Measurements from ENCODE around the gene GEMIN7.
"Not testable (repeated sequence)": the region's sequence is repeated elsewhere in the genome, so short reads cannot be mapped to it uniquely, and the experiment has no call there.

Gene GEMIN7

DNA sequence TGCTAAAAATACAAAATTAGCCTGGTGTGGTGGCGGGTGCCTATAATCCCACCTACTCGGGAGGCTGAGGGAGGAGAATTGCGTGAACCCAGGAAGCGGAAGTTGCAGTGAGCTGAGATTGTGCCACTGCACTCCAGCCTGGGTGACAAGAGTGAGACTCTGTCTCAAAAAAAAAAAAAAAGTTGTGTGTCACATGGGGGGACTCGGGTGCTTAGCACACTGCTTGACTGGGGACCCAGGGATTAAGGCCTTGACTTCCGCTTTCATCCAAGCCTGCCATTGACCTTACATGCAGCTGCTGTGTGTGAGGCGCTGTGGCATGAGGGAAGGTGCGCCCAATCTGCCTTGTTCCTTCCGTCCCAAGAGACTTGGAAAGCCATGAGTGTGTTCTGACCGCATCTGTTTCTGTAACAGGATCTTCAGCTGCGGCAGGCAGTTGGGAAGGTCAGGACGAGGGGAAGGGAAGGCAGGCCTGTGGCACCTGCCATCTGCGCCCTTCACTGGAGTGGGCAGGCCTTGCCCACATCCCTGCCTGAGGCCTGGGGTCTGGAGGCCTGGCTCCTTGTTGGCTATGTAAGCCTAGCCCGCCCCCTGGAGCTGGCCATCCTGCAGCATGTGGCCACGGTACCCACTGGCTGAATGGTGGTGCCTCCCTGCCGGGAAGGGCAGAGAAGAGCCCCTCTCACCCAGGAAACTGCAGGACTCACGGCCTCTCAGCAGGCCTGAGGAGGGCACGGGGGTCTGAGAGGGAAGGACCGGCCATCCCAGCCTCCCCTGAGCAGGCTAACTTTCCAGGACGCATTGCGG, 37.0 kb downstream of the GEMIN7 start:
- no peak overlapping the region for H3K4me3 ChIP-seq (replicated peaks; ENCODE audit: low read depth, low read length)
- TF ChIP-seq CTCF (IDR thresholded peaks at IDR 0.05; ENCODE audit: low read depth, low read length, missing control alignments), result no peak
- no peak for DNase-seq (ENCODE audit: extremely low read depth, low read depth)

DNA sequence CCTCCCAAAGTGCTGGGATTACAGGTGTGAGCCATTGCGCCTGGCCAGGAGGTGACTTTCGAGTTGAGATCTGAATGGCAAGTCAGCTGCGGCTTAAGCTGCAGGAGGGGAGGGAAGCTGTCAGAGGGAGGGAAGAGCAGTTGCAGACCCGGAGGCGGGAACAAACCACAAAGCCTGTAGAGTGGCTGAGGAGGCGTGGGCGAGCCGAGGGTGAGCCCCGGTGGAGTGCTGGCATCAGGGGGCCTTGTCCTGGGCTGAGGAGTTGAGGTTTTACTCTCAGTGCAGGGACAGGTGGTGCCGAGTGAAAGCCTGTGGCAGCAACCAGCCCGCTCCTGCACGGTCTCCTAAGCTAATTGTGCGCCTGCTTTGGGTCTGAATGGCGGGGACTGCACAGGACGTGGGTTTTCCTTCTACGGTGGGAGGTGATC, 38.1 kb downstream of the GEMIN7 start:
- H3K4me3 ChIP-seq (replicated peaks; ENCODE audit: low read depth, low read length), result no peak overlapping the region
- DNase-seq (ENCODE audit: extremely low read depth, low read depth), result no peak
- TF ChIP-seq CTCF (IDR thresholded peaks at IDR 0.05; ENCODE audit: low read depth, low read length, missing control alignments), result no peak

DNA sequence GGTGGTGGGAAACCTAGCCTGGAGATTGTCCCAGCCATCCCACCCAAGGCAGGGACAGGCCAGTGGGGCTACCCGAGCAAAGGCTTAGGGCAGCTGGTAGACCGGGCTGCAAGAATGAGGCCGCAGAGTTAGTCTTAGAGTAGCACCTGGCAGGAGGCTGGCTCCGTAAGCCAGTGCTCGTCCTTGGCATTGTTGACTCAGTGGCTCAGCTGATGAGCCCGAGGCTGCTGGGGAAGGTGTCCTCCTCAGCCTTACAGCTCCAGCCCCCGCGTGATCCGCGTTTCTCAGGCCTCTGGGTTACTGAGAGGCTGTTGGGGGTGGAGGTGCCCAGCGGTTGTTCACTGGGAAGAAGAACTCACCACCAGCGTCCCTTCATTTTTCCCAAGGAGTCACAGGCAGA, 38.6 kb downstream of the GEMIN7 start:
- no peak for DNase-seq (ENCODE audit: extremely low read depth, low read depth)
- no peak for TF ChIP-seq CTCF (IDR thresholded peaks at IDR 0.05; ENCODE audit: low read depth, low read length, missing control alignments)
- no peak overlapping the region for H3K4me3 ChIP-seq (replicated peaks; ENCODE audit: low read depth, low read length)

GRCh38 chr19:45118106-45118505, 39.0 kb downstream of the GEMIN7 start:
- TF ChIP-seq CTCF (IDR thresholded peaks at IDR 0.05; ENCODE audit: low read depth, low read length, missing control alignments), result no peak
- H3K4me3 ChIP-seq (replicated peaks; ENCODE audit: low read depth, low read length), result no peak overlapping the region

GRCh38 chr19:45118591-45119355, 39.7 kb downstream of the GEMIN7 start:
- not testable (repeated sequence) for DNase-seq (ENCODE audit: extremely low read depth, low read depth); H3K4me3 ChIP-seq (replicated peaks; ENCODE audit: low read depth, low read length)

More at GRCh38 chr19:45118106-45118505, 39.0 kb downstream of the GEMIN7 start:
- DNase-seq (ENCODE audit: extremely low read depth, low read depth), result no peak

DNA sequence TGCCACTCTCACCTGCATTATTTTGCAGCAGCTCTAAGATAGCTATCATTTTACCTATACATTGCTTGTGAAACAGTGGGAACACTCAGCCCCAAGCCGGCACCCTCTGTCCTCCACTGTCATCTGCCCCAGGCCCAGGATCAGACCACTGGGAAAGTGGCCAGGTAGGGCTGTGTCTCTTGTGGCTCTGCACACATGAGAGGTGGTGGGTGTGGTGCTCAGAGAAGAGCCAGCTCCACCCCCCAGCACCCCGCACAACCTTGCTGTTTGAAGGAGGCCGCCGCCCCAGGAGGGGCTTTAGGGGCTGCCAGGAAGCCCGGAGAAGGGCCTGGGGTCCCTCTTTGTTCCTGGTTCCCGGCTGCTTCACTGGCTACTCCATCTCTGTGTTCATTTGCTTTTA, 40.5 kb downstream of the GEMIN7 start:
- no peak overlapping the region for H3K4me3 ChIP-seq (replicated peaks; ENCODE audit: low read depth, low read length)
- no peak for DNase-seq (ENCODE audit: extremely low read depth, low read depth)
- no peak for TF ChIP-seq CTCF (IDR thresholded peaks at IDR 0.05; ENCODE audit: low read depth, low read length, missing control alignments)

DNA sequence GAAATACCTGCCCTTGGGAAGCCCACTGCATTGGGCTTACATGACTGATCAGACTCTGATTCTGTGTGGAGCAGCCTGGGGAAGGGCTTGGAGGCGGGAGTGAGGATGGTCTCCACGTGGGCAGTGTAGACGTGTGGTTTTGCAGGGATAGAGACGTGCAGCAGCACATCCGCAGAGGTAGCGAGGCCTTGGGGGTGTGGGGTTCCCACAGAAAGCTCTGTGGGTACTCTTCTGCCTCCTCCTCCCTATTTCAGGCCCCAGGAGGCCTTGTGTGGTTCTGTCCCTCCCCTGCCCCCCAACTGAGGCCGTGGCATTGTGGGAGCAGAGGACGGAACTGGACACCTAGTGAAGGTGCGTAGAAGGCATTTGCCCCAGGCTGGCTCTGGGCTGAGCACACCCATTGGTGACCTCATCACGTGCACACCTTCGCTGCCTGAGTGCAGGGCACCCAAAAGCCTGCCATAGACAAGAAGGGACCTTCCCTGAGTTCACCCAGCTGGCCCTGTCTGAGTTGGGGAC, 42.8 kb downstream of the GEMIN7 start:
- no peak for TF ChIP-seq CTCF (IDR thresholded peaks at IDR 0.05; ENCODE audit: low read depth, low read length, missing control alignments)
- H3K4me3 ChIP-seq (replicated peaks; ENCODE audit: low read depth, low read length), result no peak overlapping the region
- DNase-seq (ENCODE audit: extremely low read depth, low read depth), result no peak
